ENCODE data around the gene B3GNT8. TPM values are rescaled to one million over a fixed set of nuclear protein-coding genes. Genes with fewer than 3 reads are reported as not detected.
A peak's percentile ranks its signal among the peaks of the same experiment; 100 is the strongest.

Gene B3GNT8
- total and polyA plus RNA-seq, 2 donors = 0.94 to 4.1 TPM

- Histone ChIP-seq H3K27ac (ENCODE audit: low read depth in 1 of 2, low read length in 1 of 2) (no peak overlapping the region), H3K27me3 (ENCODE audit: control insufficient read depth in 2 of 2, insufficient read depth in 1 of 2, low read length in 1 of 2) (peaks cover 0 to 21% of the 10 kb centered on the region in 2 donors), H3K4me1 (ENCODE audit: control insufficient read depth in 2 of 2, insufficient read depth in 2 of 2, low read length in 2 of 2) (peaks cover 0 to 4% of the 10 kb centered on the region in 2 donors), H3K36me3 (ENCODE audit: control insufficient read depth in 2 of 2, insufficient read depth in 2 of 2, low read length in 1 of 2) (no peaks in the 10 kb centered on the region), H3K4me3 (ENCODE audit: low read length in 2 of 2) (no peak overlapping the region), H3K9me3 (ENCODE audit: control insufficient read depth in 2 of 2, insufficient read depth in 1 of 2, low read length in 1 of 2) (no peaks in the 10 kb centered on the region)
- no peak for DNase-seq (ENCODE audit: low read depth in 6 of 9, low spot score in 9 of 9)
- 57% methylated on average over 3 of the region's 3 CpGs for WGBS
These were observed 22.6 kb upstream of the B3GNT8 start for GRCh38 chr19:41449865-41450178.

DNA sequence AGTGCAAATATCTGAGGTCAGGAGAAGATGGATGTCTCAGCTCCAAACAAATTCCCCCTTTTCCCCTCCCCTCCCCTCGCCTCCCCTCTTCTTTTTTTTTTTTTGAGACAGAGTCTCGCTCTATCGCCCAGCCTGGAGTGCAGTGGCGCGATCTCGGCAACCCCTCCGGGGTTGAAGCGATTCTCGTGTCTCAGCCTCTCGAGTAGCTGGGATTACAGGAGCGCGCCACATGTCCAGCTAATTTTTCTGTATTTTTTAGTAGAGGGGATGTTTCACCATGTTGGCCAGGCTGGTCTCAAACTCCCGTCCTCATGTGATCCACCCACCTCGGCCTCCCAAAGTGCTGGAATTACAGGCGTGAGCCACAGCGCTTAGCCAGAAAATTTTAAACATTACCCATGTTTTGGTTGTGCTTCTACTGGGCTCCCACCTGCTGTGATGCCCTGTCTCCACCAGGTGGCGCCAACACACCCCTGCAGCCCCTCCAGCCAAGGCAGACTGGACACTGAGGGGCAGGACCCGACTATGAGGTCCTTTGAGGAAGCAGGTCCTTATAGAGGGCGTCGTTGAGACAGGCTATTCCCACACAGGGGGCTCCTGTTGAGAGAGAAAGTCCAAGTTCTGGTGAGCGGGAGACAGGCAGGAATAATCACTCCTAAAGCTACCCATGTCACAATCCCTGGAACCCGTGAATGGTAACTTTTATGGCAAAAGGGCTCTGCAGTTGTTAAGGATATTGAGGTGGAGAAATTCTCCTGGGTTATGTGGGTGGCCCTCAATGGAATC, 22.1 kb upstream of the B3GNT8 start:
- H3K27ac ChIP-seq (ENCODE audit: low read depth in 1 of 2, low read length in 1 of 2) = no peak overlapping the region

DNA sequence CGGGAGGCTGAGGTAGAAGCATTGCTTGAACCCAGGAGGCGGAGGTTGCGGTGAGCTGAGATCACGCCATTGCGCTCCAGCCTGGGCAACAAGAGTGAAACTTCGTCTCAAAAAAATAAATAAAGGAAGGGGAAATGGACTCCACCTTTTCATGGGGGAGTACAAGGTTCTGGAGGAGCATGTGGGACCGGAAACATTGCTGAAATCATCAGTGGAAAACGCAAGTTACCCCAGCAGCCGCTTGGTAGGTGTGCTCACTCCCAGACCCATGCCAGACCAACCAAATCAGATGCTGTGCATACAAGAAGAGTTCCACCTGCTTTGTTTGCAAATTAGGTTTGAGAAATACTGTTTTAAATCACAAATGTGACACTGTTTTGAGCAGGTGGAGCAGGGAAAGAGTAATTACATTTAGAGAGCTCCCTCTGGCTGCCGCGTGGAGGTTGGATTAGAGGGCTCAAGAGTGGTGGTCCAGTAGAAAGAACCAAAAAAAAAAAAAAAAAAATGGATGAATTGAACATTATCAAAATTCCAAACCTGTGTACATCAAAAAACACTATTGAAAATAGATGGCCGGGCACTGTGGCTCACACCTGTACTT, 20.7 kb upstream of the B3GNT8 start:
- 70% methylated on average over 12 of the region's 12 CpGs for WGBS
- no peak overlapping the region for H3K27ac ChIP-seq (ENCODE audit: low read depth in 1 of 2, low read length in 1 of 2)
- H3K4me3 ChIP-seq (ENCODE audit: low read length in 2 of 2) = no peak overlapping the region

More for the DNA sequence above, 22.1 kb upstream of the B3GNT8 start:
- H3K4me3 ChIP-seq (ENCODE audit: low read length in 2 of 2) = no peak overlapping the region
- 8% methylated on average over 22 of the region's 22 CpGs for WGBS
- H3K9me3 ChIP-seq (ENCODE audit: control insufficient read depth in 2 of 2, insufficient read depth in 1 of 2, low read length in 1 of 2) = no peaks in the 10 kb centered on the region
- peaks cover 0 to 21% of the 10 kb centered on the region in 2 donors for H3K27me3 ChIP-seq (ENCODE audit: control insufficient read depth in 2 of 2, insufficient read depth in 1 of 2, low read length in 1 of 2)
- peaks cover 0 to 4% of the 10 kb centered on the region in 2 donors for H3K4me1 ChIP-seq (ENCODE audit: control insufficient read depth in 2 of 2, insufficient read depth in 2 of 2, low read length in 2 of 2)
- DNase-seq (ENCODE audit: low read depth in 6 of 9, low spot score in 9 of 9) = peak in 3 of 9 donors; percentile 40 to 57 (median 56)
- no peaks in the 10 kb centered on the region for H3K36me3 ChIP-seq (ENCODE audit: control insufficient read depth in 2 of 2, insufficient read depth in 2 of 2, low read length in 1 of 2)

DNA sequence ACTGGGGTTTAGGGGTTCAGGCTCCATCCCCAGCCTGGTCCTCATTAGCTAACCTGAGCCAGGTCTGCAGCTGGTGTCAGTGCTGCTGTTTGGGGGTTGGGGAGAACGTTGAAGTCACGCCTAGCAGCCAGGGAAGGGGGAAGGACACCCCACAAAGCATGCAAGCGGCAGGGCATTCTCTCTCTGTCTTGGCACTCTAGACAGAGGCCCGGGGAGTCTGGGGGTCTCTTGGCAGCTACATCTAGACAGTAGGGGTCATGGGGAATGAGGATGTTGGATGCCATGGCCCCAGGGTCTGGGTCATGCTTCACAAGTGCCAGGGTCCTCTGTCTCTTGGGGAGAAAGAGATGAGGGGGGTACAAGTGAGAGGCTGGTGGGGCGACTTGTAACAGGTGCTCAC, 18.4 kb upstream of the B3GNT8 start:
- Histone ChIP-seq H3K4me3 (ENCODE audit: low read length in 2 of 2) (no peak overlapping the region), H3K27me3 (ENCODE audit: control insufficient read depth in 2 of 2, insufficient read depth in 1 of 2, low read length in 1 of 2) (peaks cover 0 to 21% of the 10 kb centered on the region in 2 donors), H3K9me3 (ENCODE audit: control insufficient read depth in 2 of 2, insufficient read depth in 1 of 2, low read length in 1 of 2) (no peaks in the 10 kb centered on the region), H3K36me3 (ENCODE audit: control insufficient read depth in 2 of 2, insufficient read depth in 2 of 2, low read length in 1 of 2) (no peaks in the 10 kb centered on the region), H3K4me1 (ENCODE audit: control insufficient read depth in 2 of 2, insufficient read depth in 2 of 2, low read length in 2 of 2) (peaks cover 0 to 4% of the 10 kb centered on the region in 2 donors), H3K27ac (ENCODE audit: low read depth in 1 of 2, low read length in 1 of 2) (no peak overlapping the region)
- WGBS = 84% methylated on average over 5 of the region's 5 CpGs
- no peak for DNase-seq (ENCODE audit: low read depth in 6 of 9, low spot score in 9 of 9)

More for the DNA sequence above, 20.7 kb upstream of the B3GNT8 start:
- peaks cover 0 to 4% of the 10 kb centered on the region in 2 donors for H3K4me1 ChIP-seq (ENCODE audit: control insufficient read depth in 2 of 2, insufficient read depth in 2 of 2, low read length in 2 of 2)
- DNase-seq (ENCODE audit: low read depth in 6 of 9, low spot score in 9 of 9) = no peak
- no peaks in the 10 kb centered on the region for H3K9me3 ChIP-seq (ENCODE audit: control insufficient read depth in 2 of 2, insufficient read depth in 1 of 2, low read length in 1 of 2)
- H3K36me3 ChIP-seq (ENCODE audit: control insufficient read depth in 2 of 2, insufficient read depth in 2 of 2, low read length in 1 of 2) = no peaks in the 10 kb centered on the region
- peaks cover 0 to 21% of the 10 kb centered on the region in 2 donors for H3K27me3 ChIP-seq (ENCODE audit: control insufficient read depth in 2 of 2, insufficient read depth in 1 of 2, low read length in 1 of 2)

- Histone ChIP-seq H3K9me3 (ENCODE audit: control insufficient read depth in 2 of 2, insufficient read depth in 1 of 2, low read length in 1 of 2) (no peaks in the 10 kb centered on the region), H3K36me3 (ENCODE audit: control insufficient read depth in 2 of 2, insufficient read depth in 2 of 2, low read length in 1 of 2) (no peaks in the 10 kb centered on the region), H3K4me1 (ENCODE audit: control insufficient read depth in 2 of 2, insufficient read depth in 2 of 2, low read length in 2 of 2) (peaks cover 1 to 10% of the 10 kb centered on the region in 2 donors), H3K27ac (ENCODE audit: low read depth in 1 of 2, low read length in 1 of 2) (no peak overlapping the region), H3K27me3 (ENCODE audit: control insufficient read depth in 2 of 2, insufficient read depth in 1 of 2, low read length in 1 of 2) (peaks cover 0 to 16% of the 10 kb centered on the region in 2 donors), H3K4me3 (ENCODE audit: low read length in 2 of 2) (no peak overlapping the region)
- 85% methylated on average over 6 of the region's 6 CpGs for WGBS
- DNase-seq (ENCODE audit: low read depth in 6 of 9, low spot score in 9 of 9) = no peak
These were observed 16.8 kb upstream of the B3GNT8 start for GRCh38 chr19:41443813-41444455.

DNA sequence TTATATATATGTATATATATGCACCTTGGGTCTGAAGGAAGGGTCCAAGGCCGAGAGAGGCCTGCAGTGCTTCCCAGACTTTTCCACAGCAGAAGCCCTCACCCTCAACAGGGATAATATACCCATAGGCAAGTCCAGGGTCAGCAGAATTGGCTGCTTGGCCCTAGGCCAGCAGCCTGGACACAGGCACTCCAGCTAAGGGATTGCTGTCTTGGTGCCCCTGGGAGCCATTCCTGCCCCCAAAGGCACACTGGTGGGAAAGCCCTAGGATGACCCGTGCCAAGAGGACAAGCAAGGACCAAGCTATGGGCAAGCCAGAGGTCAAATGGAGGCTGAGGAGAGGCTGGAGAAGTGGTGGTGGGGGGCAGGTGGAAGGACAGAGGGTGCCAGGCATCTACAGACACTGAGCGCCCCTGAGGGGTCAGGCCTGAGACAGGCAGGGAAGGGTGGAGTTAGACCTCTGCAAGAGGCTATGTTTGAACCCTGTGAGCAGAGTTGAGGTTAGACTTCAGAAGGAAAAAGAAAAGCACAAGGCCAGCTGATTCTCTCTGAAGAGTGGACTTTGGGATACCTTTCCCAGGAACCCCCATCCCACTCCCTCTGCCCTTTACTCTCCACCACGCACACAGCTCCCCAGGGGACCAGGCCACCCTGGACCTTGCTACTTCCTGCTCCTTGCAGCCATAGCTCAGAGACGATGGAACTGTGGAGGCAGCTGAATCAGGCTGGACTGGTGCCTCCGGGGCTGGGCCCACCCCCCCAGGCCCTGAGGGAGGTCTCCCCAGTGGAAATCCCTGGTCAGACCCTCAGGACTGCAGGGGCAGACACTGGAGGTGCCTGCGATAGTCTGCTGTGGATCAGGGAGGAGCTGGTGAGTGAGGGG, 15.5 kb upstream of the B3GNT8 start, which contains the start of gene ERICH4:
TSS of gene ERICH4 (plus strand) at position 684 of the 883 bp plus-strand sequence. CDS start at position 698, 14 bp downstream.
- peaks cover 4 to 13% of the 10 kb centered on the region in 2 donors for H3K4me1 ChIP-seq (ENCODE audit: control insufficient read depth in 2 of 2, insufficient read depth in 2 of 2, low read length in 2 of 2)
- no peak within 1 kb of the TSS for H3K4me3 ChIP-seq (ENCODE audit: low read length in 2 of 2)
- H3K9me3 ChIP-seq (ENCODE audit: control insufficient read depth in 2 of 2, insufficient read depth in 1 of 2, low read length in 1 of 2) = no peaks in the 10 kb centered on the region
- 92% methylated on average over 7 of the region's 7 CpGs for WGBS
- H3K36me3 ChIP-seq (ENCODE audit: control insufficient read depth in 2 of 2, insufficient read depth in 2 of 2, low read length in 1 of 2) = peaks cover 0 to 5% of the 10 kb centered on the region in 2 donors
- H3K27ac ChIP-seq (ENCODE audit: low read depth in 1 of 2, low read length in 1 of 2) = no peak within 1 kb of the TSS
- DNase-seq (ENCODE audit: low read depth in 6 of 9, low spot score in 9 of 9) = no peak
- H3K27me3 ChIP-seq (ENCODE audit: control insufficient read depth in 2 of 2, insufficient read depth in 1 of 2, low read length in 1 of 2) = peaks cover 0 to 6% of the 10 kb centered on the region in 2 donors

DNA sequence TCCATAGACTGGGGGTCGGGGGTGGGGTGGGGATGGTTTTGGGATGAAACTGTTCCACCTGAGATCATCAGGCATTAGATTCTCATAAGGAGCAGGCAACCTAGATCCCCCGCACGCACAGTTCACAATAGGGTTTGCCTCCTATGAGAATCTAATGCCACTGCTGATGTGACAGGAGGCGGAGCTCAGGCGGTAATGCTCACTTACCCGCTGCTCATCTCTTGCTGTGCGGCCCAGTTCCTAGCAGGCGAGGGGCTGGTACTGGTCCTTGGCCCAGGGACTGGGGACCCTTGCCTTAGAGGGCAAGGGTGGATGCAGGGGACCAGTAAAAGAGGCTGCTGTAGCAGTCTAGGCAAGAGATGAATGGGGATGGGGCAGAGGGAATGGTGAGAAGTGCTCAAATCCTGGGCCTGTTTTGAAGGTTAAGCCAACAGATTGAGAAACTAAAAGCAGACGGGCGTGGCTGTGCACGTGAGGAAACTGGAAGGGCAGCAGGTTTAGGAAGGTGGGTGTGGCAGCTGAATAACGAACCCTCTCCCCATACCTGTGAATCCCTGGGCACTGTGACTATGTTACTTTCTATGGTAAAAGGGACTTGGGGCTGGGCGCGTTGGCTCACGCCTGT, 14.3 kb upstream of the B3GNT8 start:
- DNase-seq (ENCODE audit: low read depth in 6 of 9, low spot score in 9 of 9) = no peak
- peaks cover 0 to 9% of the 10 kb centered on the region in 2 donors for H3K36me3 ChIP-seq (ENCODE audit: control insufficient read depth in 2 of 2, insufficient read depth in 2 of 2, low read length in 1 of 2)
- WGBS = 97% methylated on average over 15 of the region's 15 CpGs
- H3K27me3 ChIP-seq (ENCODE audit: control insufficient read depth in 2 of 2, insufficient read depth in 1 of 2, low read length in 1 of 2) = no peaks in the 10 kb centered on the region
- H3K4me1 ChIP-seq (ENCODE audit: control insufficient read depth in 2 of 2, insufficient read depth in 2 of 2, low read length in 2 of 2) = peaks cover 4 to 13% of the 10 kb centered on the region in 2 donors
- no peaks in the 10 kb centered on the region for H3K9me3 ChIP-seq (ENCODE audit: control insufficient read depth in 2 of 2, insufficient read depth in 1 of 2, low read length in 1 of 2)
- no peak overlapping the region for H3K4me3 ChIP-seq (ENCODE audit: low read length in 2 of 2)
- no peak overlapping the region for H3K27ac ChIP-seq (ENCODE audit: low read depth in 1 of 2, low read length in 1 of 2)

- Histone ChIP-seq H3K27me3 (ENCODE audit: control insufficient read depth in 2 of 2, insufficient read depth in 1 of 2, low read length in 1 of 2) (no peaks in the 10 kb centered on the region), H3K4me3 (ENCODE audit: low read length in 2 of 2) (peak within 1 kb of the TSS; percentile 75 to 93), H3K36me3 (ENCODE audit: control insufficient read depth in 2 of 2, insufficient read depth in 2 of 2, low read length in 1 of 2) (peaks cover 0 to 13% of the 10 kb centered on the region in 2 donors), H3K27ac (ENCODE audit: low read depth in 1 of 2, low read length in 1 of 2) (peak within 1 kb of the TSS; percentile 93 to 95), H3K4me1 (ENCODE audit: control insufficient read depth in 2 of 2, insufficient read depth in 2 of 2, low read length in 2 of 2) (peaks cover 4 to 13% of the 10 kb centered on the region in 2 donors), H3K9me3 (ENCODE audit: control insufficient read depth in 2 of 2, insufficient read depth in 1 of 2, low read length in 1 of 2) (no peaks in the 10 kb centered on the region)
- peak; percentile 87 to 99 (median 96) for DNase-seq (ENCODE audit: low read depth in 6 of 9, low spot score in 9 of 9)
- under 1% methylated on average over 40 of the region's 40 CpGs for WGBS
These were observed 12.5 kb upstream of the B3GNT8 start, which contains the start of gene DMAC2 for GRCh38 chr19:41439441-41440222. Gene DMAC2 (minus strand): TSS chr19:41439912. CDS start chr19:41439899, 13 bp downstream.

All from thymus (tissue), 11 donors.